ENCODE measurements around the gene TMEM184C.

The TMEM184C gene

DNA sequence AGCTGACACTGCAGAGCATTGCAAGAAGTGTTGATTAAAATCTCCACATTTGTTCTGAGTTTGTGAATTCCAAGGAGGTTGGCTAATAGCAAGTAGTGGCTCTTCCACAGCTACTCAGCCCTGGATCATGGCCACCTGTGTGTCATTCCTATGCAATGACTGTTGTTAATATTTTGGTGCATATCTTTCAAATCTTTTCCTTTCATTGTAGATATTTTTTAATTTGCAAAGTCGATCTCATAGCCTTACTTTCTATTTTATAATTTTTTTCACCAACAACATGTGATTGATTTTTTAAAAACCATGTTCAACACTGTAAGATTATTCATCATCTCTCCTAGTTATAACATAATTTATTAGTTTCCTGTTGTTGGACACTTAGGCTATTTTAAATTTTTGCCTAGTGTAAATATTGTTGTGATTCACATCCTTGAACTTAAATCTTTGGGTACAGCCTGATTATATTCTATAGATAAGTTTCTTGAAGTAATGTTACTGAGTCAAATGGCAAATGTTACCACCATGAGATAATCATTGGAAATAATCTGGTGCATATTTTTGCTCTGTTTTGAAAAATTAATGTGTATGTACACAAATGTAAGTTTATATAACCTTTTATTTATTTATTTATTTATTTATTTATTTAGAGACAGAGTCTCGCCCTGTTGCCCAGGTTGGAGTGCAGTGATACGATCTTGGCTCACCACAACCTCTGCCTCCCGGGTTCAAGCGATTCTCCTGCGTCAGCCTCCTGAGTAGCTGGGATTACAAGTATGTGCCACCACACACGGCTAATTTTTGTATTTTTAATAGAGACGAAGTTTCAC, 97.6 kb downstream of the TMEM184C start:
- TF ChIP-seq EZH2 (IDR thresholded peaks at IDR 0.05; ENCODE audit: borderline replicate concordance, low read length) (no peak), CTCF (IDR thresholded peaks at IDR 0.05; ENCODE audit: low read length) (no peak)
- Histone ChIP-seq H3K27ac (ENCODE audit: low read depth, low read length, poor library complexity, severe bottlenecking) (no peak overlapping the region), H4K20me1 (ENCODE audit: insufficient read depth, low read length) (no peaks in the 10 kb centered on the region), H3K9ac (ENCODE audit: low read length) (no peak overlapping the region), H3K4me2 (ENCODE audit: low read length) (no peak overlapping the region), H3K4me1 (ENCODE audit: insufficient read depth, low read length, severe bottlenecking) (no peaks in the 10 kb centered on the region), H3K27me3 (ENCODE audit: insufficient read depth, low read length) (no peaks in the 10 kb centered on the region), H3F3A (ENCODE audit: insufficient read depth, low read length) (no peaks in the 10 kb centered on the region), H3K9me2 (ENCODE audit: low read depth, low read length) (no peaks in the 10 kb centered on the region), H3K79me2 (ENCODE audit: insufficient read depth, low read length) (no peaks in the 10 kb centered on the region), H2AFZ (ENCODE audit: low read length) (no peak overlapping the region), H3K9me3 (ENCODE audit: low read length) (no peaks in the 10 kb centered on the region), H3K36me3 (ENCODE audit: insufficient read depth, low read length) (no peaks in the 10 kb centered on the region), H3K4me3 (ENCODE audit: low read depth, low read length, poor library complexity, severe bottlenecking) (no peak overlapping the region)

GRCh38 chr4:147717878-147718277, 100.7 kb downstream of the TMEM184C start:
- H3K9me2 ChIP-seq (ENCODE audit: low read depth, low read length), result no peaks in the 10 kb centered on the region
- no peak overlapping the region for H3K9ac ChIP-seq (ENCODE audit: low read length)
- TF ChIP-seq EZH2 (IDR thresholded peaks at IDR 0.05; ENCODE audit: borderline replicate concordance, low read length), result no peak
- TF ChIP-seq CTCF (IDR thresholded peaks at IDR 0.05; ENCODE audit: low read length), result no peak
- H3K36me3 ChIP-seq (ENCODE audit: insufficient read depth, low read length), result no peaks in the 10 kb centered on the region
- H3K27ac ChIP-seq (ENCODE audit: low read depth, low read length, poor library complexity, severe bottlenecking), result no peak overlapping the region
- H3F3A ChIP-seq (ENCODE audit: insufficient read depth, low read length), result no peaks in the 10 kb centered on the region
- H3K27me3 ChIP-seq (ENCODE audit: insufficient read depth, low read length), result no peaks in the 10 kb centered on the region
- no peaks in the 10 kb centered on the region for H3K4me1 ChIP-seq (ENCODE audit: insufficient read depth, low read length, severe bottlenecking)
- H2AFZ ChIP-seq (ENCODE audit: low read length), result no peak overlapping the region
- no peak overlapping the region for H3K4me2 ChIP-seq (ENCODE audit: low read length)
- H4K20me1 ChIP-seq (ENCODE audit: insufficient read depth, low read length), result no peaks in the 10 kb centered on the region
- H3K4me3 ChIP-seq (ENCODE audit: low read depth, low read length, poor library complexity, severe bottlenecking), result no peak overlapping the region
- no peaks in the 10 kb centered on the region for H3K9me3 ChIP-seq (ENCODE audit: low read length)
- no peaks in the 10 kb centered on the region for H3K79me2 ChIP-seq (ENCODE audit: insufficient read depth, low read length)

Data from OCI-LY1 (cell line).